Activated naive CD4-positive, alpha-beta T cell treated with anti-CD3 and anti-CD28 coated beads for 36 hours (primary cell): ENCODE measurements around the gene ITPRIP. TPM values are rescaled to one million over a fixed set of nuclear protein-coding genes. Genes with fewer than 3 reads are reported as not detected.

ENCODE experiments used
- CTCF ChIA-PET: fragments of 350-600 bp; sonication (Branson Sonifier 250); formaldehyde crosslinking; loops from one replicate; lab custom pipeline; 2021; ENCODE audit warnings: antibody characterized with exemption; lab: Charles Lee
- DNase-seq: peaks from one replicate; pipeline ENCODE4 v3.0.0-alpha.2; 2020
- H3K27ac Mint-ChIP-seq: one replicate; pipeline ENCODE4 v1.8.0; 2021; ENCODE audit warnings: mild to moderate bottlenecking, mixed read lengths
- H3K27me3 Mint-ChIP-seq: one replicate; pipeline ENCODE4 v1.8.0; 2021; ENCODE audit warnings: low read depth, mixed read lengths
- H3K36me3 Mint-ChIP-seq: one replicate; pipeline ENCODE4 v1.8.0; 2021; ENCODE audit warnings: low read depth, mixed read lengths
- H3K4me1 Mint-ChIP-seq: one replicate; pipeline ENCODE4 v1.8.0; 2021; ENCODE audit warnings: low read depth, mixed read lengths
- H3K4me3 Mint-ChIP-seq: one replicate; pipeline ENCODE4 v1.8.0; 2021; ENCODE audit warnings: mild to moderate bottlenecking, moderate library complexity, mixed read lengths
- H3K9me3 Mint-ChIP-seq: one replicate; pipeline ENCODE4 v1.8.0; 2021; ENCODE audit warnings: mixed read lengths
- intact Hi-C: fragments of 100-400 bp; cut with micrococcal nuclease; formaldehyde crosslinking; loops from one replicate; pipeline ENCODE4 v1.15.1; 2023
- total RNA-seq, 2 experiments: library from RNA; stranded (reverse); gene quantifications; one replicate each; pipeline ENCODE4 v1.2.3, GENCODE V29; 2021

Gene ITPRIP
- total RNA-seq, 2 experiments from 2014 or later = 24.5 to 25.3 TPM

DNA sequence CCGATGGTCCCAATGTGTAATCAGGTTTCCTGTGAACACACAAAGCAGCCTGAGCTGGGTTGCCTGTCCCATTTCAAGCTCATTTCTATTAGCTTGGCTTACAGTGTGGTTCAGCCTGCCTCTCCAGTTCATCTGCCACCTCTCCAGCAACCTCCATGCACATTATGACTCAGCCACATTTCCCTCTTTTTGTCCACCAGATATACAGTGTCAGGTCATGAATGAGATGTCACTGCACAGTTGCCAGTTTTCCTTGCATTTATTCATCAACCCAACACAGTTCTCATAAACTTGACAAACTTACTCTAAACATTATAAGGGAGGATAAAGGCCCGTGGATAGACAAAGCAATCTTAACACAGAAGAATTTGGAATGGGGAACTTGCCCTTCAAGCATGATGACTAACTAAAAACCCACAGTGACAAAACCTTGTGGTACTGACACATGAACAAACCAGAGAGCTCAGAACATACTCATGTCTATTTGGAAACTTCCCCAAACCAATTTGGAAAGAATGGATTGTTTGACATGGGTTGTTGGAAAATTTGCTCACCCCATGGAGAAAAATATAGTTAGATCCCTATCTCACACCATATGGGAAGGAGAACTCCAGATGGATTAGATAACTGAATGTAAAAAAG, 12.9 kb upstream of the ITPRIP start:
- CTCF ChIA-PET = interaction anchor here (0.6 to 8.2 kb wide), 24 partner anchors 10 to 1491 kb away, joined by 3 to 177 read pairs (median 6); partner anchors contain the start of genes GSTO2 and ITPRIP
- Mint-ChIP-seq H3K9me3 (no peaks in the 10 kb centered on the region), H3K4me1 (peaks cover 1% of the 10 kb centered on the region), H3K4me3 (peak overlapping the region; percentile 27), H3K27ac (peak overlapping the region; percentile 27), H3K36me3 (no peaks in the 10 kb centered on the region), H3K27me3 (no peaks in the 10 kb centered on the region)
- intact Hi-C loops = loop anchor here (5.0 kb wide), 2 partner anchors 261 to 434 kb away; partner anchors contain the start of gene STN1
- DNase-seq = peak; percentile 33

DNA sequence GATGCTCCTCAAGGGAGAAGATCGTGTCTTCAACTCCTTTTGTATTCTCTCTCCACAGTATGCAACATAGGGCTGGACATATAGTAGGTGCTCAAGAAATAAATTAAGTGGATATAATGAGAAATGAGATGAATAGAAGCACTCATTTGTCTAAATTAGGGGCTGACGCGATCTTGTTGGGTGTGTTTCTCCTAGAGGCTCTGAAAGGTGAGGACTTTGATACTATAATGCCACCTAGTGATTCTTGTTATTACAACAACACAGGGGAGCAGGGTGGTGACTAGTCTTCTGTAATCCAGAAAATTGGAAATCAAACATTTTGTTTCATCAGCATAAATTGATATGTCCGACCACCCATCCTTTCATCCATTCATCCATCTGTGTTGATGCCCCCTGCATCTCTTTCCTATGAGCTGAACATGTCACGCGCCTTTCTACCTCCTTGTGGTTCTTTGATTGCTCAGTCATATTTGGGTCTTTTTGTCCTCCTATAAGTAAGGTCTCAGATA, 11.9 kb upstream of the ITPRIP start:
- no peaks in the 10 kb centered on the region for H3K27me3 Mint-ChIP-seq
- H3K36me3 Mint-ChIP-seq = no peaks in the 10 kb centered on the region
- H3K9me3 Mint-ChIP-seq = peaks cover 4% of the 10 kb centered on the region
- peaks cover 9% of the 10 kb centered on the region for H3K4me1 Mint-ChIP-seq
- DNase-seq = peak; percentile 44
- no peak overlapping the region for H3K27ac Mint-ChIP-seq
- no peak overlapping the region for H3K4me3 Mint-ChIP-seq
- intact Hi-C loops = loop anchor here (1.0 to 5.0 kb wide), 7 partner anchors 12 to 433 kb away; partner anchors contain the start of genes ITPRIP and STN1
- CTCF ChIA-PET = interaction anchor here (0.8 to 8.2 kb wide), 16 partner anchors 9 to 227 kb away, joined by 3 to 177 read pairs (median 16); partner anchors contain the start of genes GSTO2 and ITPRIP

GRCh38 chr10:104349623-104350126, 11.4 kb upstream of the ITPRIP start:
- DNase-seq = no peak
- no peaks in the 10 kb centered on the region for H3K36me3 Mint-ChIP-seq
- H3K9me3 Mint-ChIP-seq = peaks cover 4% of the 10 kb centered on the region
- intact Hi-C loops = loop anchor here (1.0 to 5.0 kb wide), 7 partner anchors 11 to 432 kb away; partner anchors contain the start of genes ITPRIP and STN1
- no peak overlapping the region for H3K27ac Mint-ChIP-seq
- no peak overlapping the region for H3K4me3 Mint-ChIP-seq
- CTCF ChIA-PET = interaction anchor here (0.9 to 8.2 kb wide), 12 partner anchors 9 to 73 kb away, joined by 3 to 177 read pairs (median 18); partner anchors contain the start of gene ITPRIP
- H3K27me3 Mint-ChIP-seq = no peaks in the 10 kb centered on the region
- H3K4me1 Mint-ChIP-seq = peaks cover 9% of the 10 kb centered on the region

- H3K36me3 Mint-ChIP-seq = no peaks in the 10 kb centered on the region
- DNase-seq = no peak
Measured at GRCh38 chr10:104348601-104349000, 10.3 kb upstream of the ITPRIP start.

DNA sequence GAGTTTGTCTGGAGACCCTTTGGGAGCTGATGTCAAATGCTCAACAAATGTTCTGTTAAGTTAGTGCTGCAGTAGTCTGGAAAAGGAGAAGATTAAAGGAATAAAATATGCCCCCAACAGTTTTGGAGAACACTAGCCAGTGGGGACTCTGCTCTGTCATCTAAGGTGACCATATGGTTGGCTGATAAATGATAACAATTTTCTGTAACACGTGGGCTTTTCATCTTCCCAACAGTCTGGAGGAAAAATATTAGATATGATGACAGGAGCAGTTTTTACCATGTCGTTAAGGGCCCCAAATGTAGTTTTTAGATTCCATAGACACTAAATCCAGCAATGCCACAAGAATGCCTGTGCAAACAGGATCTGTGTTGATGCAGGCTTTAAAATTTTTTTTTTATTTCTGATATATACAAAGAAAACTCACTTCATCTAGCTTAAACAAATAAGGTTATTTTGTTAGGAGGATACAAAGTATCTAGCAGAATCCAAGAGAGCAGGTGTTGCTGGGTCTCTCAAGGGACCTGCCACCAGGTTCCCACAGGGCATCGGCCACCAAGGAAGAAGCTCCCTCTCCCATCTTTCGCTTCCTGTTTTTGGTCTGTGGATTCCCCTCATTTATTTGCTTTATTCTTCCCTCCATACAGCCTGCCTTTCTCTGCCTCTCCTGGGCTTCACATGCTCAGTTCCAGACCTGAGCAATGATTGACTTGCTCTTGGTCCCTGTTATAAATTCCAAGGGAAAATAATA, 9.2 kb upstream of the ITPRIP start:
- peaks cover 4% of the 10 kb centered on the region for H3K9me3 Mint-ChIP-seq
- H3K36me3 Mint-ChIP-seq = no peaks in the 10 kb centered on the region
- no peak for DNase-seq
- no peak overlapping the region for H3K4me3 Mint-ChIP-seq
- H3K27ac Mint-ChIP-seq = no peak overlapping the region
- intact Hi-C loops = no loop called here
- peaks cover 9% of the 10 kb centered on the region for H3K4me1 Mint-ChIP-seq
- H3K27me3 Mint-ChIP-seq = no peaks in the 10 kb centered on the region
- CTCF ChIA-PET = interaction anchor here (1.7 to 8.2 kb wide), 3 partner anchors 42 to 73 kb away, joined by 7 to 177 read pairs (median 173); no protein-coding TSS in a partner anchor

More at GRCh38 chr10:104348601-104349000, 10.3 kb upstream of the ITPRIP start:
- no peak overlapping the region for H3K27ac Mint-ChIP-seq
- no peaks in the 10 kb centered on the region for H3K27me3 Mint-ChIP-seq
- CTCF ChIA-PET = interaction anchor here (1.2 to 8.2 kb wide), 4 partner anchors 35 to 74 kb away, joined by 3 to 177 read pairs (median 90); no protein-coding TSS in a partner anchor
- H3K4me1 Mint-ChIP-seq = peaks cover 9% of the 10 kb centered on the region
- intact Hi-C loops = no loop called here
- H3K4me3 Mint-ChIP-seq = no peak overlapping the region
- peaks cover 4% of the 10 kb centered on the region for H3K9me3 Mint-ChIP-seq

GRCh38 chr10:104345941-104346340, 7.7 kb upstream of the ITPRIP start:
- intact Hi-C loops = no loop called here

GRCh38 chr10:104345515-104345914, 7.2 kb upstream of the ITPRIP start:
- intact Hi-C loops = no loop called here
- Mint-ChIP-seq H3K9me3 (peaks cover 4% of the 10 kb centered on the region), H3K36me3 (no peaks in the 10 kb centered on the region), H3K4me1 (peaks cover 9% of the 10 kb centered on the region), H3K27ac (no peak overlapping the region), H3K27me3 (no peaks in the 10 kb centered on the region), H3K4me3 (no peak overlapping the region)
- CTCF ChIA-PET = interaction anchor here (1.0 to 8.2 kb wide), 6 partner anchors 40 to 71 kb away, joined by 3 to 177 read pairs (median 6); no protein-coding TSS in a partner anchor
- no peak for DNase-seq

More at GRCh38 chr10:104345941-104346340, 7.7 kb upstream of the ITPRIP start:
- Mint-ChIP-seq H3K9me3 (peaks cover 4% of the 10 kb centered on the region), H3K4me1 (peaks cover 9% of the 10 kb centered on the region), H3K36me3 (no peaks in the 10 kb centered on the region), H3K27ac (no peak overlapping the region), H3K4me3 (no peak overlapping the region), H3K27me3 (no peaks in the 10 kb centered on the region)
- DNase-seq = peak; percentile 49
- CTCF ChIA-PET = interaction anchor here (1.0 to 8.2 kb wide), 6 partner anchors 41 to 72 kb away, joined by 3 to 177 read pairs (median 6); no protein-coding TSS in a partner anchor

- H3K27ac Mint-ChIP-seq = no peak overlapping the region
- DNase-seq = no peak
- H3K4me1 Mint-ChIP-seq = peaks cover 21% of the 10 kb centered on the region
- CTCF ChIA-PET = interaction anchor here (0.8 to 8.2 kb wide), 5 partner anchors 9 to 70 kb away, joined by 3 to 177 read pairs (median 4); partner anchors contain the start of gene CFAP58
- no peaks in the 10 kb centered on the region for H3K36me3 Mint-ChIP-seq
- no peak overlapping the region for H3K4me3 Mint-ChIP-seq
- intact Hi-C loops = no loop called here
- no peaks in the 10 kb centered on the region for H3K27me3 Mint-ChIP-seq
- H3K9me3 Mint-ChIP-seq = peaks cover 4% of the 10 kb centered on the region
Measured at GRCh38 chr10:104344219-104344618, 6.0 kb upstream of the ITPRIP start.

DNA sequence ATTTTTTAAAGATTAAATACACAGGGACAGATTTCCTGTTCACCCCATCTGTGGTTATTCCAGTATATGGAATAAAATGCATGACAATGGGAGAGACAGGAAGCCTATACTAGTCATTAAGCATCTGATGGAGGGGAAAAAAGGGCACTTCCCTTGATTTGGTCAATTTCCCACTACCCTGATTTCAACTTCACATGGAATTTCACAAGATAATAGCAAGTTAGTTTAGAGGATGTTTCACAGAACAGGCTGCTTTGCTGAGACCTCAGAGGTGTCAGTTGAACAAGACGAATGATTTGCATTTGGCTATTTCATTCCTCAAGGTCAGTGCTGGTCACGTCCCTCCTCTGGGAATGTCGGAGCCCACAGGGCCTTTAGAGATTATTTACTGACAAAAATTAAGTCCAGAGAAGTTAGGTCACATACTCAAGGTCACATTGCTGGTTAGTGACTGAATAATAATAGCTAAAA, 4.7 kb upstream of the ITPRIP start:
- Mint-ChIP-seq H3K4me1 (peaks cover 25% of the 10 kb centered on the region), H3K36me3 (no peaks in the 10 kb centered on the region), H3K27ac (no peak overlapping the region), H3K4me3 (no peak overlapping the region), H3K27me3 (no peaks in the 10 kb centered on the region), H3K9me3 (peaks cover 4% of the 10 kb centered on the region)
- intact Hi-C loops = no loop called here
- no peak for DNase-seq
- CTCF ChIA-PET = interaction anchor here (0.7 to 2.0 kb wide), 3 partner anchors 11 to 453 kb away, joined by 3 to 4 read pairs (median 3); partner anchors contain the start of gene CFAP58

DNA sequence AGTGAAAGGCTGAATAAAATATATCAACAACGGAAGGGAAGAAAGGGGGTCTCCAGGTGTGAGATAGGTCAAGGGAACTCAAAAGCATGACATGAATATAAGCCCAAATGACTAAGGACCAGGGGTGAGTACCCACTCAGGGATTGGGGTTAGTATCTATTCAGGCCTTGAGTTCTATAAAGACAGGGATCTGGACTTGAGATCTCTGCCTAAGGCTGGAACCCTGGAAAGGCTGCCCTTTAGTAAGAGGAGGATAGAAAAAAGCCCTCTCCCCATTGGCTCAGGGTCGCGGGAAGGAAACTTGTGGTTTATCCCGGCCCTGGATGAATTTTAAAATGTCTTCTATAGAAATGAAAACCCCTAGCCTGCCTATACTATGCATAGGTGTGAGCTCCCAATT, 2.4 kb upstream of the ITPRIP start:
- H3K9me3 Mint-ChIP-seq = peaks cover 4% of the 10 kb centered on the region
- H3K4me3 Mint-ChIP-seq = no peak overlapping the region
- H3K27me3 Mint-ChIP-seq = no peaks in the 10 kb centered on the region
- intact Hi-C loops = no loop called here
- CTCF ChIA-PET = interaction anchor here (0.8 to 1.6 kb wide), 5 partner anchors 9 to 67 kb away, joined by 4 to 8 read pairs (median 6); no protein-coding TSS in a partner anchor
- DNase-seq = no peak
- H3K4me1 Mint-ChIP-seq = peaks cover 25% of the 10 kb centered on the region
- no peak overlapping the region for H3K27ac Mint-ChIP-seq
- peaks cover 6% of the 10 kb centered on the region for H3K36me3 Mint-ChIP-seq

DNA sequence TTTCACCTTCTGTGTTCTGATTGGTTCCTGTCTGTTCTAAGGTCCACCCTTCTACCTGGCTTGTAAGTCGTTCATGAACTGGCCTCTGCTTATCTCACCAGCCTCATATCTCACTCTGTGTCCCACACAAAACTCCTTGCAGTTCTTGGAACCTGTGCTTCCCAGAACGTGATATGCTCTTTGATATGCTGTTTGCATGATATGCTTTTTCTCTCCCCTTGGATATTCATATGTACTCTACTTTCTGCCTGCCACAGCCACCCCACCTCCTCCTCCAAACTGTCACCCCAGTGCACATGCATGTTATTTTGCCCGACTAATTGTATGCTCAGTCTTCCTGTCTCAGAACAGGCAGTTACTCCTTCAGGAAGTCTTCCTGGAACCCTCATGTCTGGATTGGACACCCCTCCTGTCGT, 1.9 kb upstream of the ITPRIP start:
- Mint-ChIP-seq H3K27me3 (no peaks in the 10 kb centered on the region), H3K27ac (no peak overlapping the region)
- CTCF ChIA-PET = interaction anchor here (1.4 to 2.2 kb wide), 3 partner anchors 11 to 65 kb away, joined by 3 to 13 read pairs (median 5); no protein-coding TSS in a partner anchor

More for the DNA sequence above, 1.9 kb upstream of the ITPRIP start:
- intact Hi-C loops = no loop called here
- no peak for DNase-seq
- Mint-ChIP-seq H3K4me3 (no peak overlapping the region), H3K9me3 (no peaks in the 10 kb centered on the region), H3K4me1 (peaks cover 27% of the 10 kb centered on the region), H3K36me3 (peaks cover 8% of the 10 kb centered on the region)
